Measurements from ENCODE around the gene PTPRD. TPM values are rescaled to one million over a fixed set of nuclear protein-coding genes. Genes with fewer than 3 reads are reported as not detected.

Gene PTPRD
- total and polyA plus RNA-seq, 2 of the 4 experiments (the other 2 are of a cell fraction) = 0.07 to 0.18 TPM

- no peak overlapping the region for H3K4me2 ChIP-seq (ENCODE audit: low read depth, low read length)
- H4K8ac ChIP-seq (ENCODE audit: low read depth in 2 of 2, low read length in 2 of 2) = no peak overlapping the region
- H3K27me3 ChIP-seq (ENCODE audit: control insufficient read depth, insufficient read depth, low read length) = no peaks in the 10 kb centered on the region
- H2BK120ac ChIP-seq (ENCODE audit: low read depth, low read length) = no peak overlapping the region
- no peak overlapping the region for H3K4ac ChIP-seq (ENCODE audit: low read depth, low read length)
- no peak overlapping the region for H2BK20ac ChIP-seq (ENCODE audit: low read depth, low read length)
- no peak overlapping the region for H2AK9ac ChIP-seq (replicated peaks; ENCODE audit: low read depth, low read length, poor library complexity)
- ChIA-PET POLR2A (ENCODE audit: unreplicated experiment) (no interaction called here), CTCF (no interaction called here)
- H3K23ac ChIP-seq (ENCODE audit: low read depth, low read length) = no peak overlapping the region
- no peaks in the 10 kb centered on the region for H3K79me1 ChIP-seq (ENCODE audit: low read depth in 1 of 2, low read length in 2 of 2)
- TF ChIP-seq CHD1 (IDR thresholded peaks at IDR 0.05; ENCODE audit: low read depth, low read length) = no peak
- TF ChIP-seq MAZ (IDR thresholded peaks at IDR 0.05; ENCODE audit: borderline replicate concordance, low read depth, low read length) = no peak
- TF ChIP-seq POLR2A (IDR thresholded peaks at IDR 0.05; ENCODE audit: low read depth, low read length) = no peak
- TF ChIP-seq CEBPB (IDR thresholded peaks at IDR 0.05; ENCODE audit: low read depth, low read length) = no peak
- no peak for TF ChIP-seq MXI1 (IDR thresholded peaks at IDR 0.05; ENCODE audit: borderline replicate concordance, low read depth, low read length)
- no peak for TF ChIP-seq FOS (IDR thresholded peaks at IDR 0.05; ENCODE audit: low read depth, low read length)
- TF ChIP-seq CTCF (conservative IDR thresholded peaks at IDR 0.05; ENCODE audit: low read depth, low read length) = no peak
- no peak for TF ChIP-seq BHLHE40 (IDR thresholded peaks at IDR 0.05; ENCODE audit: low read depth, low read length)
- TF ChIP-seq ELK1 (IDR thresholded peaks at IDR 0.05; ENCODE audit: borderline replicate concordance, low read depth, low read length) = no peak
- TF ChIP-seq MAFK (IDR thresholded peaks at IDR 0.05; ENCODE audit: low read depth, low read length) = no peak
- TF ChIP-seq SMC3 (IDR thresholded peaks at IDR 0.05; ENCODE audit: low read depth, low read length) = no peak
- no peak for TF ChIP-seq NFE2L2 (IDR thresholded peaks at IDR 0.05; ENCODE audit: low read depth, low read length)
- no peak for TF ChIP-seq RFX5 (IDR thresholded peaks at IDR 0.05; ENCODE audit: low read depth, low read length)
- no peak for TF ChIP-seq RAD21 (IDR thresholded peaks at IDR 0.05; ENCODE audit: low read length)
- TF ChIP-seq USF2 (IDR thresholded peaks at IDR 0.05; ENCODE audit: low read depth, low read length) = no peak
- TF ChIP-seq RCOR1 (IDR thresholded peaks at IDR 0.05; ENCODE audit: insufficient replicate concordance, low read length) = no peak
- no peak overlapping the region for H3K27ac ChIP-seq (ENCODE audit: insufficient read depth, low read length)
- H2AK5ac ChIP-seq (ENCODE audit: low read depth, low read length) = no peak overlapping the region
- H2BK15ac ChIP-seq (ENCODE audit: low read depth, low read length) = no peak overlapping the region
- no peak overlapping the region for H4K91ac ChIP-seq (ENCODE audit: insufficient read depth, low read depth, low read length)
- H3K4me1 ChIP-seq (ENCODE audit: control insufficient read depth, insufficient read depth, low read length) = no peaks in the 10 kb centered on the region
- H3K56ac ChIP-seq (ENCODE audit: extremely low read depth, insufficient read depth, low read length) = no peak overlapping the region
- no peaks in the 10 kb centered on the region for H4K20me1 ChIP-seq (ENCODE audit: insufficient read depth, low read length)
- no TSS peak for BruUV-seq (replicated peaks)
- WGBS, 2 experiments (ENCODE audit: extremely low coverage in 2 of 2, insufficient read length in 1 of 2) = no CpG with 5 or more reads among the region's 4 CpGs
- dilution Hi-C loops (cut with HindIII; ENCODE audit: low sequenced_read_pairs, unreplicated experiment) (no loop called here), in situ Hi-C loops (cut with MboI; ENCODE audit: low sequenced_read_pairs) (no loop called here), intact Hi-C loops (cut with micrococcal nuclease) (no loop called here)
- no peak overlapping the region for H2BK5ac ChIP-seq (ENCODE audit: low read depth, low read length, poor library complexity, severe bottlenecking)
- no peak overlapping the region for H3K14ac ChIP-seq (replicated peaks; ENCODE audit: low read depth, low read length)
- H4K5ac ChIP-seq (ENCODE audit: low read depth, low read length) = no peak overlapping the region
- H3K36me3 ChIP-seq (ENCODE audit: control insufficient read depth, insufficient read depth, low read length) = no peaks in the 10 kb centered on the region
- ATAC-seq (ENCODE audit: low read depth) (no peak), DNase-seq (no peak)
- no peak overlapping the region for H3K18ac ChIP-seq (ENCODE audit: low read depth, low read length)
- no peaks in the 10 kb centered on the region for H3K9me1 ChIP-seq (ENCODE audit: insufficient read depth, low read length)
- no peak overlapping the region for H2AFZ ChIP-seq (replicated peaks; ENCODE audit: low read length, poor library complexity)
- H3K9ac ChIP-seq (ENCODE audit: low read depth, low read length) = no peak overlapping the region
- no peaks in the 10 kb centered on the region for H3K9me3 ChIP-seq (ENCODE audit: control insufficient read depth, insufficient read depth, low read length)
- H3K4me3 ChIP-seq (ENCODE audit: insufficient read depth, low read depth, low read length) = no peak overlapping the region
Observed at GRCh38 chr9:8569823-8570222, 2043.0 kb downstream of the PTPRD start.
